Measurements from ENCODE around the gene MOXD1.

Gene MOXD1

GRCh38 chr6:132380358-132381029, 20.8 kb downstream of the MOXD1 start:
- Histone ChIP-seq H3K36me3 (ENCODE audit: control insufficient read depth, insufficient read depth, low read length) (no peaks in the 10 kb centered on the region), H3K9me3 (ENCODE audit: control insufficient read depth, low read length) (no peaks in the 10 kb centered on the region), H3K4me3 (ENCODE audit: extremely low read depth, insufficient read depth, low read length, poor library complexity, severe bottlenecking) (no peak overlapping the region), H3K27ac (ENCODE audit: low read depth, low read length, severe bottlenecking) (no peak overlapping the region), H3K4me1 (ENCODE audit: control insufficient read depth, insufficient read depth, low read length, poor library complexity, severe bottlenecking) (no peaks in the 10 kb centered on the region)
- WGBS, 2 experiments (ENCODE audit: insufficient coverage in 2 of 2), result no CpG with 5 or more reads among the region's 3 CpGs

- Histone ChIP-seq H3K4me1 (ENCODE audit: control insufficient read depth, insufficient read depth, low read length, poor library complexity, severe bottlenecking) (no peaks in the 10 kb centered on the region), H3K9me3 (ENCODE audit: control insufficient read depth, low read length) (no peaks in the 10 kb centered on the region), H3K36me3 (ENCODE audit: control insufficient read depth, insufficient read depth, low read length) (no peaks in the 10 kb centered on the region), H3K27ac (ENCODE audit: low read depth, low read length, severe bottlenecking) (no peak overlapping the region), H3K4me3 (ENCODE audit: extremely low read depth, insufficient read depth, low read length, poor library complexity, severe bottlenecking) (no peak overlapping the region)
- WGBS, 2 experiments (ENCODE audit: insufficient coverage in 2 of 2), result 94 to 100% methylated on average over 3 of the region's 4 CpGs
These were observed 31.7 kb downstream of the MOXD1 start for GRCh38 chr6:132369526-132369925.

GRCh38 chr6:132368916-132369481, 32.3 kb downstream of the MOXD1 start:
- no peaks in the 10 kb centered on the region for H3K4me1 ChIP-seq (ENCODE audit: control insufficient read depth, insufficient read depth, low read length, poor library complexity, severe bottlenecking)
- H3K4me3 ChIP-seq (ENCODE audit: extremely low read depth, insufficient read depth, low read length, poor library complexity, severe bottlenecking), result no peak overlapping the region
- no peaks in the 10 kb centered on the region for H3K36me3 ChIP-seq (ENCODE audit: control insufficient read depth, insufficient read depth, low read length)
- no peaks in the 10 kb centered on the region for H3K9me3 ChIP-seq (ENCODE audit: control insufficient read depth, low read length)
- H3K27ac ChIP-seq (ENCODE audit: low read depth, low read length, severe bottlenecking), result no peak overlapping the region
- 97 to 98% methylated on average over 4 of the region's 7 CpGs for WGBS, 2 experiments (ENCODE audit: insufficient coverage in 2 of 2)

- Histone ChIP-seq H3K9me3 (ENCODE audit: control insufficient read depth, low read length) (no peaks in the 10 kb centered on the region), H3K36me3 (ENCODE audit: control insufficient read depth, insufficient read depth, low read length) (no peaks in the 10 kb centered on the region), H3K4me3 (ENCODE audit: extremely low read depth, insufficient read depth, low read length, poor library complexity, severe bottlenecking) (no peak overlapping the region), H3K4me1 (ENCODE audit: control insufficient read depth, insufficient read depth, low read length, poor library complexity, severe bottlenecking) (no peaks in the 10 kb centered on the region), H3K27ac (ENCODE audit: low read depth, low read length, severe bottlenecking) (peak overlapping the region; percentile 47)
- WGBS, 2 experiments (ENCODE audit: insufficient coverage in 2 of 2), result 47 to 57% methylated on average over 2 to 3 of the region's 4 CpGs
These were observed 35.9 kb downstream of the MOXD1 start for GRCh38 chr6:132365281-132365907.

GRCh38 chr6:132364306-132365074, 36.8 kb downstream of the MOXD1 start:
- Histone ChIP-seq H3K4me3 (ENCODE audit: extremely low read depth, insufficient read depth, low read length, poor library complexity, severe bottlenecking) (no peak overlapping the region), H3K36me3 (ENCODE audit: control insufficient read depth, insufficient read depth, low read length) (no peaks in the 10 kb centered on the region), H3K9me3 (ENCODE audit: control insufficient read depth, low read length) (no peaks in the 10 kb centered on the region), H3K27ac (ENCODE audit: low read depth, low read length, severe bottlenecking) (no peak overlapping the region), H3K4me1 (ENCODE audit: control insufficient read depth, insufficient read depth, low read length, poor library complexity, severe bottlenecking) (no peaks in the 10 kb centered on the region)
- WGBS, 2 experiments (ENCODE audit: insufficient coverage in 2 of 2), result 69 to 77% methylated on average over 3 to 4 of the region's 5 CpGs

GRCh38 chr6:132362442-132363185, 38.7 kb downstream of the MOXD1 start:
- no peak overlapping the region for H3K27ac ChIP-seq (ENCODE audit: low read depth, low read length, severe bottlenecking)
- no peaks in the 10 kb centered on the region for H3K36me3 ChIP-seq (ENCODE audit: control insufficient read depth, insufficient read depth, low read length)
- WGBS, 2 experiments (ENCODE audit: insufficient coverage in 2 of 2), result 93 to 96% methylated on average over 4 of the region's 6 CpGs

GRCh38 chr6:132361101-132361500, 40.2 kb downstream of the MOXD1 start:
- no CpG with 5 or more reads among the region's 1 CpG for WGBS, 2 experiments (ENCODE audit: insufficient coverage in 2 of 2)
- Histone ChIP-seq H3K4me1 (ENCODE audit: control insufficient read depth, insufficient read depth, low read length, poor library complexity, severe bottlenecking) (no peaks in the 10 kb centered on the region), H3K4me3 (ENCODE audit: extremely low read depth, insufficient read depth, low read length, poor library complexity, severe bottlenecking) (no peak overlapping the region), H3K27ac (ENCODE audit: low read depth, low read length, severe bottlenecking) (no peak overlapping the region), H3K9me3 (ENCODE audit: control insufficient read depth, low read length) (no peaks in the 10 kb centered on the region), H3K36me3 (ENCODE audit: control insufficient read depth, insufficient read depth, low read length) (no peaks in the 10 kb centered on the region)

More at GRCh38 chr6:132362442-132363185, 38.7 kb downstream of the MOXD1 start:
- no peak overlapping the region for H3K4me3 ChIP-seq (ENCODE audit: extremely low read depth, insufficient read depth, low read length, poor library complexity, severe bottlenecking)
- H3K9me3 ChIP-seq (ENCODE audit: control insufficient read depth, low read length), result no peaks in the 10 kb centered on the region
- no peaks in the 10 kb centered on the region for H3K4me1 ChIP-seq (ENCODE audit: control insufficient read depth, insufficient read depth, low read length, poor library complexity, severe bottlenecking)

- WGBS, 2 experiments (ENCODE audit: insufficient coverage in 2 of 2), result 80 to 100% methylated on average over 1 of the region's 2 CpGs
- Histone ChIP-seq H3K4me3 (ENCODE audit: extremely low read depth, insufficient read depth, low read length, poor library complexity, severe bottlenecking) (no peak overlapping the region), H3K27ac (ENCODE audit: low read depth, low read length, severe bottlenecking) (no peak overlapping the region)
These were observed 41.4 kb downstream of the MOXD1 start for GRCh38 chr6:132359886-132360285.

GRCh38 chr6:132357120-132357519, 44.2 kb downstream of the MOXD1 start:
- H3K4me3 ChIP-seq (ENCODE audit: extremely low read depth, insufficient read depth, low read length, poor library complexity, severe bottlenecking), result no peak overlapping the region
- H3K9me3 ChIP-seq (ENCODE audit: control insufficient read depth, low read length), result no peaks in the 10 kb centered on the region
- H3K36me3 ChIP-seq (ENCODE audit: control insufficient read depth, insufficient read depth, low read length), result no peaks in the 10 kb centered on the region
- no peaks in the 10 kb centered on the region for H3K4me1 ChIP-seq (ENCODE audit: control insufficient read depth, insufficient read depth, low read length, poor library complexity, severe bottlenecking)
- H3K27ac ChIP-seq (ENCODE audit: low read depth, low read length, severe bottlenecking), result no peak overlapping the region

More at GRCh38 chr6:132359886-132360285, 41.4 kb downstream of the MOXD1 start:
- H3K4me1 ChIP-seq (ENCODE audit: control insufficient read depth, insufficient read depth, low read length, poor library complexity, severe bottlenecking), result no peaks in the 10 kb centered on the region
- H3K9me3 ChIP-seq (ENCODE audit: control insufficient read depth, low read length), result no peaks in the 10 kb centered on the region
- H3K36me3 ChIP-seq (ENCODE audit: control insufficient read depth, insufficient read depth, low read length), result no peaks in the 10 kb centered on the region

- Histone ChIP-seq H3K9me3 (ENCODE audit: control insufficient read depth, low read length) (no peaks in the 10 kb centered on the region), H3K4me3 (ENCODE audit: extremely low read depth, insufficient read depth, low read length, poor library complexity, severe bottlenecking) (no peak overlapping the region), H3K4me1 (ENCODE audit: control insufficient read depth, insufficient read depth, low read length, poor library complexity, severe bottlenecking) (no peaks in the 10 kb centered on the region), H3K27ac (ENCODE audit: low read depth, low read length, severe bottlenecking) (no peak overlapping the region), H3K36me3 (ENCODE audit: control insufficient read depth, insufficient read depth, low read length) (no peaks in the 10 kb centered on the region)
- 83 to 94% methylated on average over 5 to 6 of the region's 7 CpGs for WGBS, 2 experiments (ENCODE audit: insufficient coverage in 2 of 2)
These were observed 46.6 kb downstream of the MOXD1 start for GRCh38 chr6:132354517-132355167.
